Stimulated activated naive CD4-positive, alpha-beta T cell (primary cell): ENCODE data around the gene NFATC2.
A peak's percentile ranks its signal among the peaks of the same experiment; 100 is the strongest.

ENCODE experiments used
- DNase-seq, 6 experiments: peaks; one replicate each; lab custom pipeline; 2025; lab: John Stamatoyannopoulos, UW

The NFATC2 gene

GRCh38 chr20:51412951-51413481 is 129.5 kb downstream of the NFATC2 start:
- no peak for DNase-seq

- DNase-seq: no peak
Observed at GRCh38 chr20:51412333-51412871, 130.1 kb downstream of the NFATC2 start.

GRCh38 chr20:51411870-51412269 is 130.6 kb downstream of the NFATC2 start:
- no peak for DNase-seq

- DNase-seq: no peak
Observed at GRCh38 chr20:51410586-51411325, 131.8 kb downstream of the NFATC2 start.

GRCh38 chr20:51409192-51409880 is 133.2 kb downstream of the NFATC2 start:
- no peak for DNase-seq

GRCh38 chr20:51404297-51405060 is 138.0 kb downstream of the NFATC2 start:
- DNase-seq: peak in 4 of 6 experiments; percentile 11 to 49 (median 30)

- DNase-seq: no peak
Observed at GRCh38 chr20:51403466-51404220, 138.9 kb downstream of the NFATC2 start.

GRCh38 chr20:51402201-51402600 is 140.3 kb downstream of the NFATC2 start:
- DNase-seq: peak in 3 of 6 experiments; percentile 9 to 30 (median 25)

- no peak for DNase-seq
Observed at GRCh38 chr20:51401496-51401895, 141.0 kb downstream of the NFATC2 start.

GRCh38 chr20:51400051-51400926 is 142.2 kb downstream of the NFATC2 start:
- DNase-seq: peak in 4 of 6 experiments; percentile 11 to 66 (median 60)

- no peak for DNase-seq
Observed at GRCh38 chr20:51399006-51399890, 143.3 kb downstream of the NFATC2 start.

GRCh38 chr20:51398552-51398951 is 144.0 kb downstream of the NFATC2 start:
- DNase-seq: no peak

GRCh38 chr20:51398083-51398482 is 144.4 kb downstream of the NFATC2 start:
- DNase-seq: no peak

GRCh38 chr20:51397137-51397536 is 145.4 kb downstream of the NFATC2 start:
- no peak for DNase-seq

GRCh38 chr20:51396365-51396909 is 146.1 kb downstream of the NFATC2 start:
- no peak for DNase-seq

- no peak for DNase-seq
Observed at GRCh38 chr20:51394706-51395105, 147.8 kb downstream of the NFATC2 start.

GRCh38 chr20:51393571-51393970 is 148.9 kb downstream of the NFATC2 start:
- no peak for DNase-seq

GRCh38 chr20:51392614-51393186 is 149.8 kb downstream of the NFATC2 start:
- no peak for DNase-seq

- no peak for DNase-seq
Observed at GRCh38 chr20:51391926-51392325, 150.6 kb downstream of the NFATC2 start.
